ENCODE data around the gene FNDC7. TPM values are rescaled to one million over a fixed set of nuclear protein-coding genes. Genes with fewer than 3 reads are reported as not detected.
A peak's percentile ranks its signal among the peaks of the same experiment; 100 is the strongest.

Gene FNDC7
- total and polyA plus RNA-seq, 8 donors, result not detected

DNA sequence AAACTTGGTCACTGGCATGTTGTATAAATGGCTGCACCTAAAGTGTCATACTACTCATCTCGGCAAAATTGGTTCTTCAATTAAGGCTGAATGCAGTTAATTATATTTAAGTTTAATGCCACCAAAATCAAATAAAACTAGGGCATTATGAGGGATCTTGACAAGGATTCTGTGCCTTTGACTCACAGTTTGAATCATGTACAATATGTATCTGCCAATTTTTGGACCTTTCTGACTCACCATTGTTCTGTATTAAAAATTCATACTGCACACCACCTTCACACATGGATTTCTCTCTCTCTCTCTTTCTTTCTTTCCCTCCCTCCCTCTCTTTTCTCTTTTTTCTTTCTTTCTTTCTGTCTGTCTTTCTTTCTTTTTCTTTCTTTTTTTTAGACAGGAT lies 19.7 kb downstream of the FNDC7 start:
- H3K27me3 ChIP-seq, result no peaks in the 10 kb centered on the region
- no peaks in the 10 kb centered on the region for H3K9me3 ChIP-seq
- no peak overlapping the region for H3K27ac ChIP-seq
- intact Hi-C loops (cut with DNase I; ENCODE audit: low total_unique reads), result no loop called here
- H3K4me3 ChIP-seq, result no peak overlapping the region
- WGBS, 5 donors, result 94 to 100% (median 96%) methylated on average over 1 of the region's 1 CpG
- no peaks in the 10 kb centered on the region for H3K36me3 ChIP-seq
- no peaks in the 10 kb centered on the region for H3K4me1 ChIP-seq
- TF ChIP-seq, protein P1, sequence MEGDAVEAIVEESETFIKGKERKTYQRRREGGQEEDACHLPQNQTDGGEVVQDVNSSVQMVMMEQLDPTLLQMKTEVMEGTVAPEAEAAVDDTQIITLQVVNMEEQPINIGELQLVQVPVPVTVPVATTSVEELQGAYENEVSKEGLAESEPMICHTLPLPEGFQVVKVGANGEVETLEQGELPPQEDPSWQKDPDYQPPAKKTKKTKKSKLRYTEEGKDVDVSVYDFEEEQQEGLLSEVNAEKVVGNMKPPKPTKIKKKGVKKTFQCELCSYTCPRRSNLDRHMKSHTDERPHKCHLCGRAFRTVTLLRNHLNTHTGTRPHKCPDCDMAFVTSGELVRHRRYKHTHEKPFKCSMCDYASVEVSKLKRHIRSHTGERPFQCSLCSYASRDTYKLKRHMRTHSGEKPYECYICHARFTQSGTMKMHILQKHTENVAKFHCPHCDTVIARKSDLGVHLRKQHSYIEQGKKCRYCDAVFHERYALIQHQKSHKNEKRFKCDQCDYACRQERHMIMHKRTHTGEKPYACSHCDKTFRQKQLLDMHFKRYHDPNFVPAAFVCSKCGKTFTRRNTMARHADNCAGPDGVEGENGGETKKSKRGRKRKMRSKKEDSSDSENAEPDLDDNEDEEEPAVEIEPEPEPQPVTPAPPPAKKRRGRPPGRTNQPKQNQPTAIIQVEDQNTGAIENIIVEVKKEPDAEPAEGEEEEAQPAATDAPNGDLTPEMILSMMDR (IDR thresholded peaks at IDR 0.05), result no peak
- TF ChIP-seq EP300 (IDR thresholded peaks at IDR 0.05) (no peak), POLR2A (IDR thresholded peaks at IDR 0.05) (no peak), POLR2AphosphoS5 (IDR thresholded peaks at IDR 0.05) (no peak)
- DNase-seq, result no peak

DNA sequence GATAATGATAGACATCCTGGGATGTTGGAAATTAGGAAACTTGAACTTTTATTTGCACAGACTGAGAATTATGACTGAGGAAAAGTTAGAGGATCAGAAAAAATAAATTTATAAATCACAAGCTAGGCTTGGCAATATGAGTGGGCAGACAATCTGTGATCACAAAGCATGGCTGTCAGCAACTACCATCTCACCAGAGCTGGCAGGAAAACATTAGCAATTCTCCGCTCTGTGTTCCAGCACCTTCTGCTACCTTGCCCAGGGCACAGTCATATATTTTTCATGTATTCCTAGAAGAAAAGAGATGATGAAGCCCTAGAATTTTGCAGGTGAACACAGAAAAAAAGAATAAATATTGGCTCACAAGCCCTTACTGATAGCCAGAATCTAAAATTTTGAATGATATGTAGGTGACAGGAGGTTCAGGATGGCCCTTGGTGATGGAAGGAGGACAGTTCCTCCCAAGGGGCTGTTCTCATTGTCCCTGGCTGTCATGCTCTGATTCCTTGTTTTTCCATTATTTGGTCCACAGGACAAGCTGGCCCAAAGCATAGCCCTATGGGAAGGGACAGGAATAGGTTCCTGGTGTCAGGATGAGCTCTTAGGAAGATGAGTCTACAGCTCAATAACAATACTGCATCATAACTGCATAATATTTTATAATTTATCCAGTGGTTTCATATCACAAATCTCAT lies 21.6 kb downstream of the FNDC7 start:
- intact Hi-C loops (cut with DNase I; ENCODE audit: low total_unique reads), result no loop called here
- 86 to 100% (median 96%) methylated on average over 1 of the region's 1 CpG for WGBS, 5 donors

DNA sequence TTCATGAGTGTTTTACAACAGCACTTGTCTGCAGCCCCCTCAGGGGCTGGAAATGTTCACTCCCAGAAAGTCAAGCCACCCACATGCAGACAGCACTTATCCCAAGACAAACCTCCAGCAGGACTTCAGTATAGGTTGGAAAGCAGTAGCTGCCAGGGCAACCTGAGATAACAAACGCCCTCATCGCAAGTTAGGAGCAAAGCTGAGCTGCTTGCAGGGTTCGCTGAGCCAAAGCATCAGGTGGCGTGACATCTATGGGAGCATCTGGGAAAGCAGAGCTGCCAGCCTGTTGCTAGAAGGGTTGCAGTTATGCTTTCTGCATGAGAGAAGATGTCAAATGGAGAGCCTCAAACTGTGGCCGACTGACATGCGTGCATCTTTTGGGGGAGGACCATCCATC lies 29.5 kb downstream of the FNDC7 start:
- Histone ChIP-seq H3K27ac (no peak overlapping the region), H3K36me3 (no peaks in the 10 kb centered on the region), H3K4me3 (no peak overlapping the region), H3K27me3 (no peaks in the 10 kb centered on the region), H3K4me1 (peaks cover 0 to under 1% (median under 1%) of the 10 kb centered on the region in 4 donors), H3K9me3 (no peaks in the 10 kb centered on the region)
- no peak for DNase-seq
- no peak for TF ChIP-seq EP300 (IDR thresholded peaks at IDR 0.05)
- no peak for TF ChIP-seq POLR2A (IDR thresholded peaks at IDR 0.05)
- WGBS, 5 donors, result 74 to 94% (median 80%) methylated on average over 2 to 6 of the region's 6 CpGs
- intact Hi-C loops (cut with DNase I; ENCODE audit: low total_unique reads), result no loop called here

More for the DNA sequence above, 21.6 kb downstream of the FNDC7 start:
- Histone ChIP-seq H3K9me3 (no peaks in the 10 kb centered on the region), H3K4me1 (no peaks in the 10 kb centered on the region), H3K36me3 (no peaks in the 10 kb centered on the region), H3K4me3 (no peak overlapping the region), H3K27me3 (no peaks in the 10 kb centered on the region), H3K27ac (no peak overlapping the region)
- no peak for DNase-seq
- TF ChIP-seq, protein P1 (IDR thresholded peaks at IDR 0.05), result no peak
- TF ChIP-seq EP300 (IDR thresholded peaks at IDR 0.05) (no peak), POLR2AphosphoS5 (IDR thresholded peaks at IDR 0.05) (no peak), POLR2A (IDR thresholded peaks at IDR 0.05) (no peak)

DNA sequence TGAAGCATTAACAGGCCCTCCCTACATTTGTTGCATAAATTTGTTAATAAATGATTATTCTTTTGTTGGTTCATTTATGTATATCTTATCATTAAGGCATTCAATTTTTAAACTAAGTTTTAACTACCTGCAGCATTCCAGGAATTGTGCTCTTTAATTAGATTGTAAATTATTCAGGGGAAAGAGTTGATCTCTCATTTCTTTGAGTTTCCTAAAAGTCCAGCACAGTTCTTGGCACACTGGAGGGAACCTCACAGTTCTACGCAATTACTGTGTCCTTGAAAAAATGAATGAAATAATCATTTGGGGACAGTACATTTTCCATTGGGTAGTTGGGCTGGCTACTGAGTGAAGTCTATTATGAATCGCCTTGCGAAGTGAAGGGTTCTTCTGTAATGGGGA lies 33.3 kb downstream of the FNDC7 start:
- Histone ChIP-seq H3K4me1 (peaks cover 4 to 38% (median 17%) of the 10 kb centered on the region in 4 donors), H3K36me3 (no peaks in the 10 kb centered on the region), H3K4me3 (peak overlapping the region in 3 of 4 donors; percentile 77 to 89 (median 86)), H3K9me3 (no peaks in the 10 kb centered on the region), H3K27me3 (no peaks in the 10 kb centered on the region), H3K27ac (peak overlapping the region; percentile 99)
- DNase-seq, result no peak
- intact Hi-C loops (cut with DNase I; ENCODE audit: low total_unique reads), result no loop called here
- no peak for TF ChIP-seq POLR2AphosphoS5 (IDR thresholded peaks at IDR 0.05)
- no peak for TF ChIP-seq EP300 (IDR thresholded peaks at IDR 0.05)
- no peak for TF ChIP-seq POLR2A (IDR thresholded peaks at IDR 0.05)
- TF ChIP-seq, protein P1 (IDR thresholded peaks at IDR 0.05), result no peak
- 43 to 59% (median 46%) methylated on average over 3 of the region's 3 CpGs for WGBS, 5 donors
